Stomach smooth muscle (tissue), 2 donors: ENCODE measurements around the gene RNF14.

Experiments used
- H3K27ac ChIP-seq: one replicate; pipeline ENCODE4 v1.7.0; 2013; ENCODE audit warnings: mild to moderate bottlenecking, low read length, inconsistent platforms
- H3K27me3 ChIP-seq, 2 donors: one replicate each; pipeline ENCODE4 v1.7.0; 2013; ENCODE audit warnings: low read length in 2 of 2; ENCODE audit not compliant: insufficient read depth in 2 of 2, control insufficient read depth in 1 of 2
- H3K36me3 ChIP-seq, 2 donors: one replicate each; pipeline ENCODE4 v1.7.0; 2013; ENCODE audit warnings: low read length in 2 of 2; ENCODE audit not compliant: control insufficient read depth in 2 of 2, insufficient read depth in 2 of 2
- H3K4me1 ChIP-seq: one replicate; pipeline ENCODE4 v1.7.0; 2013; ENCODE audit warnings: low read length; ENCODE audit not compliant: control insufficient read depth, insufficient read depth
- H3K4me3 ChIP-seq, 2 donors: one replicate each; pipeline ENCODE4 v1.7.0; 2013; ENCODE audit warnings: low read length in 2 of 2
- H3K9ac ChIP-seq, 2 donors: one replicate each; pipeline ENCODE4 v1.7.0; 2013; ENCODE audit warnings: low read length in 2 of 2, mild to moderate bottlenecking in 1 of 2
- H3K9me3 ChIP-seq, 2 donors: one replicate each; pipeline ENCODE4 v1.7.0; 2013; ENCODE audit warnings: low read length in 2 of 2; ENCODE audit not compliant: control insufficient read depth in 2 of 2
- donor health status: healthy.
- donor health status: Pancreatic carcinoma.

Gene RNF14

DNA sequence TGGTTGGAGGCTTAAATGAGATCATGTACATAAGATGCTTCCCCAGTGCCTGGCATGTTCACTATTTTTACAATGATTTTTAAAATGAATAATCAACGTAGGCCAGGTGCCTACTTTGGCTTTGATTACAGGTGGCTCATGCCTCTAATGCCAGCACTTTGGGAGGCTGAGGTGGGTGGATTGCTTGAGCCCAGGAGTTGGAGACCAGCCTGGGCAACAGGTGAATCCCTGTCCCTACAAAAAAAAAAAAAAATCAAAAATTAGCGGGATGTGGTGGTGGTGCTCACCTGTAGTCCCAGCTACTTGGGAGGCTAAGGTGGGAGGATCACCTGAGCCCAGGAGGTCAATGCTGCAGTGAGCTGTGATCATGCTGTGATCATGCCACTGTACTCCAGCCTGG is 20.1 kb upstream of the RNF14 start:
- Histone ChIP-seq H3K4me3 (no peak overlapping the region), H3K4me1 (peaks cover 10% of the 10 kb centered on the region), H3K27me3 (peaks cover 0 to 2% of the 10 kb centered on the region in 2 donors), H3K9me3 (no peaks in the 10 kb centered on the region), H3K9ac (no peak overlapping the region), H3K27ac (no peak overlapping the region), H3K36me3 (no peaks in the 10 kb centered on the region)

DNA sequence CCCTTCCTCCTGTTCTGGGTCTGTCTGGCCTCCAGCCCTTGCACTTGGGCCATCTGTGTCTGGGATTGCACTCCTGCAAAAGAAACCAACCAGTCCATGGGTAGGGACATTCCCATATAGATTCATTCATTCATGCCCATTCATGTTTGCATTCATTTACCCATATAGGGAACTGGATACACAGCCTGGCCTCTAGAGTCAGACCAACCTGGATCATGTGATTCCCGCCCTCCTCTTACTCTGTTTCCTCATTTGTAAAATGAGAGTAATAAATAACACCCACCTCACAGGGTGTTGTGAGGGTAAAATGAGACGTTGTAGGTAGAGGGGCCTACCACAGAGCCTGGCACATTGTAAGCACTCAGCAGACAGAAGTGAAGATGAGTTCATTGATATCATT is 19.4 kb upstream of the RNF14 start:
- Histone ChIP-seq H3K4me3 (no peak overlapping the region), H3K27ac (no peak overlapping the region), H3K9ac (no peak overlapping the region), H3K4me1 (peaks cover 10% of the 10 kb centered on the region), H3K27me3 (peaks cover 0 to 2% of the 10 kb centered on the region in 2 donors), H3K9me3 (no peaks in the 10 kb centered on the region), H3K36me3 (no peaks in the 10 kb centered on the region)

DNA sequence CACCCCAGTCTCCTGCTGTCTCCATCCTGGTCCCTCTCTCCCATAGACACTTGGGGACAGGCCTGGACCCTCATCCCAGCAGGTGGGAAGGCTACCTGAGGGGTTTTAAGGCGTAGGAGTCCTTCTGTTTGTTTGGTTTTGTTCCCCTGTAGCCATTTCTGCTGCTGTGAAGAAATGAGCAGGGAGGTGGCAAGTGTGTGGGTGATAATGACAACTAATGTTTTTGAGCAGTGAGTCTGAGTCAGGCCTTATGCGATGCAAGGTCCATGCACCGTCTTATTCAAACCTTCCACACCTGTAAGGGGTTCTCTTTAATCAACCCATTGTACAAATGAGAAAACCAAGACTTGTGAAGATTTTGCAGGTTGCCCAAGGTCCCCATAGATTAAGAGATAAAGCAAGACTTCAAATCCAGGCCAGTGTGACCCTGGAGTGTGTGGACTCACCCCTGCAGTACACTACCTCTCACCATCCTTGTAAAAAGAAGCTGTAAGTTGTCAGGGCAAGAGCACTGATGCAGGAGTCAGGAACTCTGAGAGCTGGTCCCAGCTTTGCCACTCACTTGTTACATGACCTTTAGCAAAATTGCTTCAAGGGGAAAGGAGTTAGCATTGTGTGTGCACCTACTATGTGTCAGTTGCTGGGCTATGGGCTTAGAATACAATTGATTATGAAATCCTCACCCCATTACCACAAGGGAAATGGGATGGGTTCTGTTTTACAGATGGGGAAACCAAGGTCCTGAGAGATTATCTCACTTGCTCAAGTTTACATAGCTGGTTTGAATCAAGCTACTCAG is 18.5 kb upstream of the RNF14 start:
- Histone ChIP-seq H3K9ac (no peak overlapping the region), H3K4me3 (no peak overlapping the region), H3K9me3 (no peaks in the 10 kb centered on the region), H3K27me3 (peaks cover 0 to 2% of the 10 kb centered on the region in 2 donors), H3K36me3 (no peaks in the 10 kb centered on the region), H3K4me1 (peaks cover 5% of the 10 kb centered on the region), H3K27ac (no peak overlapping the region)

DNA sequence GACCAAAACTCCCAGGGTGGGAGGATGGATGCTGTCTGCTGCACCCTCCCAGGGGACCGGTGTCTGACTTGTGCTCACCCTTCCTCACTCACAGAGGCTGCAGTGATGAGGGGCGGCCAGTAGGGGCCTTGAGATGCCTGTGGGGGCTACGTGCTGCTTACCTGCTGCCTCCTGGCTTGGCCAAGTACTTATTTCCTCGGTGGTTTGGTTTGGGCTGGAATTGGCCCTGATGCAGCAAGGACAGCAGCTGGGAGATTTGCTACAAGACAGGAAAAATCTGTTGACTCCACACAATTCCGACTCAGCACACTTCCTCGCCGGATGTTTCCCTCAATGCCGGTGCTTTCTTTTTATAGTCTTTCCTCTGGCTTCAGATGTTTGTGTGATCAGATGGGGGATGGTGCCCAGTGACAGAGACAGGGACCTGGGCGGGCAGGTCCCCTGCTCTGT is 17.5 kb upstream of the RNF14 start:
- no peaks in the 10 kb centered on the region for H3K4me1 ChIP-seq
- H3K27me3 ChIP-seq: peaks cover 0 to 2% of the 10 kb centered on the region in 2 donors
- H3K9ac ChIP-seq: no peak overlapping the region
- H3K27ac ChIP-seq: no peak overlapping the region
- H3K9me3 ChIP-seq: no peaks in the 10 kb centered on the region
- no peak overlapping the region for H3K4me3 ChIP-seq
- H3K36me3 ChIP-seq: no peaks in the 10 kb centered on the region

DNA sequence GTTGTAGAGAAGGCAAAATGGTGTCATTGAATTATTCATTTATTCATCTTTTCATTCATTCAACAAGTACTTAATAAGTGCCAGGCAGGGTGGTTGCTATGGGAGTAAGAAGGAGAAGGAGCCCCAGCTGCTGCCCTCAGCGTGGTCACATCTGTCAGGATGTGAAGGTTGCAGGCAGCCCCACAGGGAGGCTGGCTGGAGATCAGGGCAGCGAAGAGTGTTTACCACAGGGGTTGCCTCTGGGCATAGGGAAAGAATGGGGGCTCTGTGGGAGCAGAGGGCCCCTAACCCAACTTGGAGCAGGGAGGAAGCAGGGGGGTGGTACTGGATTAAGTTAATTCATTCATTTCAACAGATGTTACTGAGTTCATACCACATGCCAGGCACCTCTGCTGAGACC is 16.9 kb upstream of the RNF14 start:
- H3K9me3 ChIP-seq: no peaks in the 10 kb centered on the region
- no peak overlapping the region for H3K9ac ChIP-seq
- H3K27me3 ChIP-seq: peaks cover 0 to 2% of the 10 kb centered on the region in 2 donors
- H3K27ac ChIP-seq: no peak overlapping the region
- H3K36me3 ChIP-seq: no peaks in the 10 kb centered on the region
- H3K4me3 ChIP-seq: no peak overlapping the region
- no peaks in the 10 kb centered on the region for H3K4me1 ChIP-seq

DNA sequence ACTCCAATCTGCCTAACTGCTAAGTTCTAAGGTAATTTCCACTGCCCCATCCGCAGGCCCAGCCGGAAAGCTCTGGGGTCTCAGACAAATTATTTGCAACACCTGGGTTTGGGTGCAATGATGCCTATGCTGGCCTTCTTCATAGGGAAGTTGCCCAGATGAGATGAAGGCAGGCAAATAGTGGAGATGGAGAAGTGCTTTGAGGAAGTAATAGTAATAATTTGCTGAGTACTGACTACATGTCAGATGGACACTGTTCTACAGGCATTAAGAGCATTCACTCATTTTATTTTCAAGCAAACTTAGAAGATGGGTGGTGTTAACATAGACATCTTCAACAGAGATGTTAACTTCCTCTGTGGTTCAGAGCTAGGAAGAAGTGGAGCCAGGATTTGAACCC is 14.7 kb upstream of the RNF14 start:
- Histone ChIP-seq H3K9me3 (no peaks in the 10 kb centered on the region), H3K4me1 (no peaks in the 10 kb centered on the region), H3K4me3 (no peak overlapping the region), H3K9ac (no peak overlapping the region), H3K36me3 (no peaks in the 10 kb centered on the region), H3K27ac (no peak overlapping the region), H3K27me3 (peaks cover 0 to 6% of the 10 kb centered on the region in 2 donors)

DNA sequence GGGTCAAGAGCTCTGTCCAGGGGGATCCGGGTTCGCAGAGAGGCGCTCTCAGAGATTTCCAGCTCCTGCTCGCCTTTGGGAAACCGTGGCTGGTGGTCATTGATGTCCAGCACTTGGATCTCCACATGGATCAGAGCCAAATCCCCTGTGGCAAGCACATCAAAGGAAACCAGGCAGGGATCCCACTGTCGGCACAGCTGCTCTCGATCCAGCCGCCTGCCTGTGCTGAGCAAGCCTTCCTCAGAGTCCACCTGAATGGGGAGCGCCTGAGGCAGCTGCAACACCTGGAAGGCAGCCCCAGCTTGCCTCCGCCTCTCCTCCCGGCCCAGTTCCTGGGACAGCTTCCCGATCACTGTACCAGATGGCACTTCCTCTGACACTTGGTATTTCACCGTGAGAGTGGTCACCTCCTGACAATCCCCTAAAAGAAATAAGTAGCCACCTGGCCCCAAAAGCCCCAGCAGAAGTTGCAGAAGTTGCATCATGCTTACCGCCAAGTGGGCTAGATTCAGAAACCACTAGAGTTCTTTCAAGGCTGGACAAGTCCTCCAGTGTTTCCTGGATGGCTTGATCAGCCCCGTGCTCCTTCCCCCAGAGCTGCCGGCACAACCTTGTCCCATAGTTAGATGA is 11.4 kb upstream of the RNF14 start:
- no peaks in the 10 kb centered on the region for H3K9me3 ChIP-seq
- H3K4me1 ChIP-seq: peaks cover 3% of the 10 kb centered on the region
- no peak overlapping the region for H3K9ac ChIP-seq
- H3K27ac ChIP-seq: no peak overlapping the region
- peak overlapping the region in 1 of 2 donors; percentile 40 for H3K4me3 ChIP-seq
- H3K36me3 ChIP-seq: no peaks in the 10 kb centered on the region
- peaks cover 0 to 10% of the 10 kb centered on the region in 2 donors for H3K27me3 ChIP-seq

DNA sequence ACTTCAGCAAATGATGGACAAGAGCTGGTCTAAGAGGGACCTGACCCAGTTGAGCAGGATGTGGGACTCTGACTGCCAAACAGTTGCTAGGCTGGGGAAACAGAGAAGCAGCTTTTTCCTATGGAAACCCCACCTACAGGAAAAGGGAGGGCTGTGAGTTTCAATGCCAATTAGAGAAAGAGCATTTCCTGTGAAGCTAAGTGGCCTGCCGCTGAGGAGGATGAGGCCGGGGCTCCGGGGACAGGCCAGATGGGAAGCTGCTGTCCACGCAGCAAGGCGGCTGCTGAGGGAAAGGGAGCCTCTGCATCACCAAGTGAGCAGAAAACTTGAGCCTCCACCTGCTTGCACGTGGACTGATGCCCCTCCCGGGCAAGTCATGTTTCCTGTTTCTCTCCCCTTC is 10.8 kb upstream of the RNF14 start, which contains the start of gene PCDH12:
PCDH12 (minus strand) TSS at position 90 of the 400 bp plus-strand sequence. CDS start 351 bp downstream, outside the sequence.
- Histone ChIP-seq H3K9me3 (no peaks in the 10 kb centered on the region), H3K9ac (no peak within 1 kb of the TSS), H3K27me3 (peaks cover 0 to 10% of the 10 kb centered on the region in 2 donors), H3K4me1 (peaks cover 3% of the 10 kb centered on the region), H3K27ac (no peak within 1 kb of the TSS), H3K4me3 (peak within 1 kb of the TSS in 1 of 2 donors; percentile 40), H3K36me3 (no peaks in the 10 kb centered on the region)

DNA sequence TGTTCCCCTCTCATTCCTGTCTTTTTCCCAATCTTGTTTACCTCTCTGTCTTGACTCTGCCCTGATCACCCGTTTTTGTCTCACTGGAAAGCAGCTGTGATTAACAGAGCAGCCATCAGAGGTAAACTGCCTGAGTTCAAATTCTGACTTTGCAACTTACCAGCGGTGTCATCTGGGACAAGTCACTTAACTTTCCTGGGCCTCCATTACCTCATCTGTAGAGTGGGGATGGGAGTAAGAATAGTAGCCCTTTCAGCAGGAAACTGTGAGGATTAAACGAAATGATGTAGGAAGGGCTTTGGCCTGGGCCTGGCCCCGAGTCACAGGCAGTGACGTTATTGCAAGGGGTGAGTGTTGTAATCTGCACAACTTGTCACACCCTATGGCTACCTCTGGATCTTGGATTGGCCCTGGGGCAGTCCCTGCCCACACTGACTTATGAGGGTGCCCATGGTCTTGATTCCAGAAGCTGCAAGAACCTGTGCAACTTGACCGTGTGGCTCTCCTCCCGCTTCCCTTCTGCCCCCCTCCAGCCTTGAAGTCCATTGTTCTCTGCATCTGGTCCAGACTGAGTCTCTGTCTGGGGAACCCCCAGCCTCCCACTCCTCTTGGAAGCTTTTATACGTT is 10.2 kb upstream of the RNF14 start:
- Histone ChIP-seq H3K27ac (no peak overlapping the region), H3K9me3 (no peaks in the 10 kb centered on the region), H3K36me3 (no peaks in the 10 kb centered on the region), H3K4me1 (peaks cover 3% of the 10 kb centered on the region), H3K27me3 (peaks cover 0 to 8% of the 10 kb centered on the region in 2 donors), H3K9ac (no peak overlapping the region), H3K4me3 (peak overlapping the region in 1 of 2 donors; percentile 8)

DNA sequence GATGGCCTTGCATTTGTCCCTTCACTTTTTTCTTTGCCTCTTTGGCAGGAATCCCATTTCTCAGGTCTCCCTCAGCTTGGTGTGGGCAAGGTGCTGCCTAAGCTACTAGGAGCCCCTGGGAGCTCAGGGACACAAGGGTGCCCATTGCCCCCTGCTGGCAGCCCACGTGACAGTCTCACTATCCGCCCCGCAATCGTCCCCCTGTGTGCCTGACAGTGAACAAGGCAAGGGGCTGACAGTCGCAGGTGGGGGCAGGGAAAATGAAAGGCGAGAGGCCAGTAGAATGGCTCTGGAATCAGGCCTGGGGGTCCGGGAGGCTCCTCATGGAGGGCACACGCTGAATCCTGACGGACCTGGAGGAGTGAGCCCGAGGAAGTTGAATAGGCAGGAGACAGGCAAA is 8.9 kb upstream of the RNF14 start:
- H3K9ac ChIP-seq: no peak overlapping the region
- peaks cover 0 to 8% of the 10 kb centered on the region in 2 donors for H3K27me3 ChIP-seq
- H3K4me3 ChIP-seq: no peak overlapping the region
- no peaks in the 10 kb centered on the region for H3K9me3 ChIP-seq
- no peak overlapping the region for H3K27ac ChIP-seq
- H3K36me3 ChIP-seq: no peaks in the 10 kb centered on the region
- H3K4me1 ChIP-seq: peaks cover 3% of the 10 kb centered on the region
